K562 (cell line): Measurements from ENCODE around the gene RIMKLA. TPM values are rescaled to one million over a fixed set of nuclear protein-coding genes. Genes with fewer than 3 reads are reported as not detected.

Source experiments
- ATAC-seq: fragments of 200-7000 bp; cut with Tn5 transposase; 3 replicates; pipeline ENCODE4 v1.9.1; 2020; ENCODE audit warnings: moderate library complexity
- BruUV-seq: library from RNA; stranded (reverse); fragments of 400-500 nt; replicated peaks from 2 replicates; lab custom pipeline; 2021; lab: Mats Ljungman, UMichigan
- CTCF ChIA-PET: fragments of 300-600 bp; formaldehyde crosslinking; extraction: SDS; loops from one replicate; lab custom pipeline; 2021; ENCODE audit warnings: low intra/inter-chr PET ratio; lab: Yijun Ruan, JAX
- POLR2A ChIA-PET: fragments of 300-600, 350-650 bp; sonication (Branson Sonifier 250); formaldehyde crosslinking; extraction: SDS; loops from one replicate; lab custom pipeline; 2021; ENCODE audit warnings: antibody characterized with exemption, inconsistent platforms; lab: Yijun Ruan, JAX
- DNase-seq, 4 experiments: peaks; one replicate each; pipeline versions ENCODE4 v3.0.0 to v3.0.0-alpha.2; 2011 to 2018; ENCODE audit warnings: low spot score in 3 of 4, mixed read lengths in 3 of 4; ENCODE audit errors: extremely low read depth in 1 of 4
- FAIRE-seq: peaks from 2 replicates; lab custom pipeline; 2011; peaks lifted over from hg19 to GRCh38; lab: Jason Lieb, UNC
- H2AFZ ChIP-seq: 2 replicates; pipeline ENCODE4 v1.6.0; 2011; ENCODE audit warnings: low read depth, low read length, control low read depth, inconsistent platforms
- H3K27ac ChIP-seq: fragments of 200-600 bp; 3 replicates; pipeline ENCODE4 v1.8.0; 2011; ENCODE audit warnings: low read depth, mild to moderate bottlenecking, control low read depth, inconsistent platforms, low read length, moderate library complexity, mixed read lengths; ENCODE audit errors: extremely low read depth
- H3K27me3 ChIP-seq, 2 experiments: fragments of 300-600 bp in 1 of 2; 2 replicates in 1 of 2; 3 replicates in 1 of 2; pipeline versions ENCODE4 v1.6.0 to v1.8.0; 2011; ENCODE audit warnings: inconsistent platforms in 2 of 2, low read length in 2 of 2, mild to moderate bottlenecking in 1 of 2, mixed read lengths in 1 of 2, moderate library complexity in 1 of 2; ENCODE audit not compliant: control insufficient read depth in 2 of 2, insufficient read depth in 2 of 2
- H3K36me3 ChIP-seq: fragments of 300-600 bp; 3 replicates; pipeline ENCODE4 v1.8.0; 2011; ENCODE audit warnings: mild to moderate bottlenecking, low read length, inconsistent platforms; ENCODE audit not compliant: control insufficient read depth, insufficient read depth
- H3K4me1 ChIP-seq, 2 experiments: fragments of 200-600 bp in 1 of 2; replicated peaks in 1 of 2; 2 replicates in 1 of 2; 3 replicates in 1 of 2; pipeline versions ENCODE4 v1.5.1 to v1.8.0; 2011; ENCODE audit warnings: inconsistent platforms in 2 of 2, low read length in 2 of 2, mild to moderate bottlenecking in 1 of 2, mixed read lengths in 1 of 2, moderate library complexity in 1 of 2; ENCODE audit not compliant: control insufficient read depth in 2 of 2, insufficient read depth in 2 of 2
- H3K4me2 ChIP-seq: 2 replicates; pipeline ENCODE4 v1.6.1; 2011; ENCODE audit warnings: low read length, control low read depth, inconsistent platforms, mixed read lengths; ENCODE audit not compliant: insufficient read depth
- H3K4me3 ChIP-seq: fragments of 200-600 bp; sonication (generic), shearing (Covaris generic); 2 replicates; pipeline ENCODE4 v1.5.1; 2016; ENCODE audit warnings: control low read depth, inconsistent platforms
- H3K79me2 ChIP-seq: fragments of 200-600 bp; 3 replicates; pipeline ENCODE4 v1.8.0; 2011; ENCODE audit warnings: low read length, inconsistent platforms; ENCODE audit not compliant: control insufficient read depth, insufficient read depth
- H3K9ac ChIP-seq, 2 experiments: 2 replicates each; pipeline versions ENCODE4 v1.6.0 to v1.6.1; 2011; ENCODE audit warnings: low read depth in 2 of 2, low read length in 2 of 2, control low read depth in 1 of 2, inconsistent platforms in 1 of 2, mild to moderate bottlenecking in 1 of 2, mixed read lengths in 1 of 2; ENCODE audit not compliant: insufficient read depth in 1 of 2
- H3K9me1 ChIP-seq: one replicate; pipeline ENCODE4 v1.6.0; 2011; ENCODE audit warnings: inconsistent platforms, mild to moderate bottlenecking, low read length, moderate library complexity; ENCODE audit not compliant: control insufficient read depth, insufficient read depth
- H3K9me3 ChIP-seq: replicated peaks from 2 replicates; pipeline ENCODE4 v1.5.1; 2011; ENCODE audit warnings: low read depth, low read length, inconsistent platforms; ENCODE audit not compliant: control insufficient read depth, insufficient read depth
- H4K20me1 ChIP-seq: replicated peaks from 2 replicates; pipeline ENCODE4 v1.6.1; 2011; ENCODE audit warnings: low read length, inconsistent platforms, mixed read lengths; ENCODE audit not compliant: control insufficient read depth, insufficient read depth
- ETV1 ChIP-seq: fragments of 450-650 bp; conservative IDR thresholded peaks from 2 replicates; pipeline ENCODE4 v1.6.1; 2016; ENCODE audit warnings: missing genetic modification characterization, control low read depth, low read depth, missing compliant biosample characterization
- HNRNPL ChIP-seq: fragments of 200-400 bp; formaldehyde crosslinking; IDR thresholded peaks from 2 replicates; pipeline ENCODE4 v1.6.1; 2017; ENCODE audit warnings: low read depth, mild to moderate bottlenecking, low read length
- PHTF2 ChIP-seq: fragments of 250-450 bp; sonication (Bioruptor Pico); IDR thresholded peaks from 2 replicates; pipeline ENCODE4 v1.5.0; 2021; ENCODE audit warnings: mild to moderate bottlenecking
- POLR2A ChIP-seq: fragments of 450-650 bp; conservative IDR thresholded peaks from 2 replicates; pipeline ENCODE4 v1.6.1; 2016
- POLR2G ChIP-seq: fragments of 200-400 bp; formaldehyde crosslinking; IDR thresholded peaks from 2 replicates; pipeline ENCODE4 v1.6.1; 2017; ENCODE audit warnings: low read depth, mild to moderate bottlenecking, antibody characterized with exemption, low read length, moderate library complexity
- RUNX1 ChIP-seq: sonication (generic); IDR thresholded peaks from 2 replicates; pipeline ENCODE4 v1.6.1; 2016; ENCODE audit warnings: antibody characterized with exemption, low read depth
- SAFB2 ChIP-seq: fragments of 200-400 bp; formaldehyde crosslinking; IDR thresholded peaks from 2 replicates; pipeline ENCODE4 v1.6.1; 2018; ENCODE audit warnings: borderline replicate concordance, low read length, low read depth, moderate library complexity; ENCODE audit not compliant: severe bottlenecking
- SIRT6 ChIP-seq: IDR thresholded peaks from one replicate; pipeline ENCODE4 v1.6.1; 2012; ENCODE audit warnings: low read depth, mild to moderate bottlenecking, control low read depth, inconsistent platforms, low read length, moderate library complexity
- TAF1 ChIP-seq: IDR thresholded peaks from 2 replicates; pipeline ENCODE4 v1.6.1; 2011; ENCODE audit warnings: mild to moderate bottlenecking, low read length, moderate library complexity; ENCODE audit not compliant: insufficient read depth, control insufficient read depth, severe bottlenecking; ENCODE audit errors: extremely low read depth
- TAF7 ChIP-seq: fragments of 450-650 bp; IDR thresholded peaks from 2 replicates; pipeline ENCODE4 v1.6.1; 2016; ENCODE audit warnings: missing genetic modification characterization, missing compliant biosample characterization
- TARDBP ChIP-seq: fragments of 450-650 bp; IDR thresholded peaks from 2 replicates; pipeline ENCODE4 v1.6.1; 2016
- XRCC4 ChIP-seq: IDR thresholded peaks from one replicate; pipeline ENCODE4 v1.6.1; 2011; ENCODE audit not compliant: insufficient read depth, insufficient read length; ENCODE audit errors: extremely low read depth
- ZBTB8A ChIP-seq: fragments of 450-650 bp; IDR thresholded peaks from 2 replicates; pipeline ENCODE4 v1.6.1; 2018; ENCODE audit warnings: mild to moderate bottlenecking, moderate library complexity; ENCODE audit not compliant: partially characterized antibody
- ZFP30 ChIP-seq: fragments of 250-450 bp; sonication (Bioruptor Pico); IDR thresholded peaks from 2 replicates; pipeline ENCODE4 v1.8.0; 2022; ENCODE audit warnings: moderate library complexity, mild to moderate bottlenecking, inconsistent platforms, borderline replicate concordance
- WGBS: fragments of 100-300 bp; shearing (Covaris generic); methylation state at CpG from one replicate; pipeline ENCODE4 v1.1.6; 2016; ENCODE audit warnings: low coverage, mixed read lengths; ENCODE audit not compliant: insufficient coverage; ENCODE audit errors: missing lambda C conversion rate; 5-methylcytosine and 5-hydroxymethylcytosine counted together
- in situ Hi-C: fragments of 300-500 bp; cut with MboI; formaldehyde crosslinking; loops from 4 replicates; pipeline ENCODE4 v1.15.0; 2018; ENCODE audit warnings: inconsistent platforms, mixed read lengths
- intact Hi-C: fragments of 100-400 bp; cut with micrococcal nuclease; formaldehyde crosslinking; loops from 2 replicates; pipeline ENCODE4 v1.14.2; 2022
- polyA plus RNA-seq, 8 experiments: library from polyadenylated mRNA; depleted of rRNA in 4 of 8; stranded (reverse) in 5 of 8; unstranded in 3 of 8; fragments of >200 nt; fragmentation: Nextera tagmentation in 2 of 8; fragmentation: Illumina TruSeq in 1 of 8; extraction: Ambion mirVana in 2 of 8; extraction: Trizol in 1 of 8; gene quantifications; 2 replicates each; pipeline versions ENCODE4 v1.2.1 to v1.2.3, GENCODE V29; 2011 to 2014; ENCODE audit warnings: inconsistent platforms in 1 of 8, missing spikeins in 1 of 8
- total RNA-seq, 7 experiments: library from RNA; depleted of rRNA in 6 of 7; stranded (reverse); fragments of >200 nt in 6 of 7; fragmentation: Illumina TruSeq in 2 of 7; extraction: Trizol in 2 of 7; gene quantifications; 2 replicates each; pipeline versions ENCODE4 v1.2.1 to v1.2.3, GENCODE V29; 2011 to 2021; ENCODE audit warnings: low replicate concordance in 1 of 7
- TF ChIP-seq, protein P1 (sequence below): fragments of 450-650 bp; IDR thresholded peaks from 2 replicates; pipeline ENCODE4 v1.7.0; 2016; ENCODE audit warnings: borderline replicate concordance
- TF ChIP-seq, protein P2 (sequence below): fragments of 250-450 bp; sonication (Bioruptor Pico); IDR thresholded peaks from 2 replicates; pipeline ENCODE4 v1.4.0; 2020; ENCODE audit warnings: mild to moderate bottlenecking, moderate library complexity
- TF ChIP-seq, protein P3 (sequence below): fragments of 250-450 bp; sonication (Bioruptor Pico); IDR thresholded peaks from 2 replicates; pipeline ENCODE4 v1.5.0; 2021; ENCODE audit warnings: mild to moderate bottlenecking, moderate library complexity

The RIMKLA gene
- total and polyA plus RNA-seq, 9 of the 15 experiments (the other 6 are each of a cell fraction or from before 2014, with no cell fraction given), result 0.02 TPM; not detected in 8

DNA sequence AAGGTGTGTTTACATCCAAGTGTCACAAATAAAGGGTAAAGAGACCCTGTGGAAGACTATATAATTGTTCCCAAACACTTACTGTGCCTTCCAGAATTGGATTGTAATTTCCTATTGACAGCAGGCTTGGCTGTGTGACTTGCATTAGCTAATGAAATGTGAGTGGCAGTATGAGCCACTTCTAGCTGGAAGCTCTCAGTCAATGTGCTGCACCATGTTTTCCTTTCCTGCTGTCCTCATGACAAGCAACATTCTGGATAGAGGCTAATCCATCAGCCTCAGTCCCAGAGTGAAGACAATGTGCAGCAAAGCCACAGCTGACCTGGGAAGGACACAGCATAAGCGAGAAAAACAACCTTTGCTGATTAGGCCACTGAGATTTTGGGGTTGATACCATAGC lies 39.7 kb upstream of the RIMKLA start:
- WGBS, result 0% methylated on average over 1 of the region's 1 CpG
- Histone ChIP-seq H3K4me3 (no peak overlapping the region), H3K4me1 (peaks cover 6 to 8% of the 10 kb centered on the region in 2 experiments; a peak in 2 of 5 replicates), H3K27me3 (peaks cover 8 to 11% of the 10 kb centered on the region in 2 experiments; a peak in 4 of 5 replicates), H4K20me1 (no peaks in the 10 kb centered on the region), H3K79me2 (peaks cover 5% of the 10 kb centered on the region; the same call in 2 of the 3 replicates), H3K9me1 (no peaks in the 10 kb centered on the region), H3K9me3 (no peaks in the 10 kb centered on the region), H3K4me2 (no peak overlapping the region), H3K27ac (no peak overlapping the region), H3K9ac (no peak overlapping the region), H3K36me3 (no peaks in the 10 kb centered on the region), H2AFZ (no peak overlapping the region)
- BruUV-seq, result no TSS peak
- ChIA-PET CTCF (no interaction called here), POLR2A (no interaction called here)
- intact Hi-C loops, result loop anchor here (10.0 kb wide), 2 partner anchors 234 to 394 kb away; no protein-coding TSS in a partner anchor
- FAIRE-seq (no peak), DNase-seq (no peak), ATAC-seq (no peak)
- no peak for TF ChIP-seq SIRT6
- no peak for TF ChIP-seq ZBTB8A
- no peak for TF ChIP-seq TARDBP
- no peak for TF ChIP-seq HNRNPL
- TF ChIP-seq POLR2G, result no peak
- no peak for TF ChIP-seq XRCC4
- TF ChIP-seq, protein P1, sequence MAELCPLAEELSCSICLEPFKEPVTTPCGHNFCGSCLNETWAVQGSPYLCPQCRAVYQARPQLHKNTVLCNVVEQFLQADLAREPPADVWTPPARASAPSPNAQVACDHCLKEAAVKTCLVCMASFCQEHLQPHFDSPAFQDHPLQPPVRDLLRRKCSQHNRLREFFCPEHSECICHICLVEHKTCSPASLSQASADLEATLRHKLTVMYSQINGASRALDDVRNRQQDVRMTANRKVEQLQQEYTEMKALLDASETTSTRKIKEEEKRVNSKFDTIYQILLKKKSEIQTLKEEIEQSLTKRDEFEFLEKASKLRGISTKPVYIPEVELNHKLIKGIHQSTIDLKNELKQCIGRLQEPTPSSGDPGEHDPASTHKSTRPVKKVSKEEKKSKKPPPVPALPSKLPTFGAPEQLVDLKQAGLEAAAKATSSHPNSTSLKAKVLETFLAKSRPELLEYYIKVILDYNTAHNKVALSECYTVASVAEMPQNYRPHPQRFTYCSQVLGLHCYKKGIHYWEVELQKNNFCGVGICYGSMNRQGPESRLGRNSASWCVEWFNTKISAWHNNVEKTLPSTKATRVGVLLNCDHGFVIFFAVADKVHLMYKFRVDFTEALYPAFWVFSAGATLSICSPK, result no peak
- TF ChIP-seq TAF1, result no peak
- TF ChIP-seq, protein P2, sequence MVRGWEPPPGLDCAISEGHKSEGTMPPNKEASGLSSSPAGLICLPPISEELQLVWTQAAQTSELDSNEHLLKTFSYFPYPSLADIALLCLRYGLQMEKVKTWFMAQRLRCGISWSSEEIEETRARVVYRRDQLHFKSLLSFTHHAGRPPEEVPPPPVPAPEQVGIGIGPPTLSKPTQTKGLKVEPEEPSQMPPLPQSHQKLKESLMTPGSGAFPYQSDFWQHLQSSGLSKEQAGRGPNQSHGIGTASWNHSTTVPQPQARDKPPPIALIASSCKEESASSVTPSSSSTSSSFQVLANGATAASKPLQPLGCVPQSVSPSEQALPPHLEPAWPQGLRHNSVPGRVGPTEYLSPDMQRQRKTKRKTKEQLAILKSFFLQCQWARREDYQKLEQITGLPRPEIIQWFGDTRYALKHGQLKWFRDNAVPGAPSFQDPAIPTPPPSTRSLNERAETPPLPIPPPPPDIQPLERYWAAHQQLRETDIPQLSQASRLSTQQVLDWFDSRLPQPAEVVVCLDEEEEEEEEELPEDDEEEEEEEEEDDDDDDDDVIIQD (CRISPR knock-in tag), result no peak
- no peak for TF ChIP-seq TAF7 (tag)
- no peak for TF ChIP-seq POLR2A
- no peak for TF ChIP-seq SAFB2
- TF ChIP-seq PHTF2 (CRISPR knock-in tag), result no peak
- TF ChIP-seq, protein P3, sequence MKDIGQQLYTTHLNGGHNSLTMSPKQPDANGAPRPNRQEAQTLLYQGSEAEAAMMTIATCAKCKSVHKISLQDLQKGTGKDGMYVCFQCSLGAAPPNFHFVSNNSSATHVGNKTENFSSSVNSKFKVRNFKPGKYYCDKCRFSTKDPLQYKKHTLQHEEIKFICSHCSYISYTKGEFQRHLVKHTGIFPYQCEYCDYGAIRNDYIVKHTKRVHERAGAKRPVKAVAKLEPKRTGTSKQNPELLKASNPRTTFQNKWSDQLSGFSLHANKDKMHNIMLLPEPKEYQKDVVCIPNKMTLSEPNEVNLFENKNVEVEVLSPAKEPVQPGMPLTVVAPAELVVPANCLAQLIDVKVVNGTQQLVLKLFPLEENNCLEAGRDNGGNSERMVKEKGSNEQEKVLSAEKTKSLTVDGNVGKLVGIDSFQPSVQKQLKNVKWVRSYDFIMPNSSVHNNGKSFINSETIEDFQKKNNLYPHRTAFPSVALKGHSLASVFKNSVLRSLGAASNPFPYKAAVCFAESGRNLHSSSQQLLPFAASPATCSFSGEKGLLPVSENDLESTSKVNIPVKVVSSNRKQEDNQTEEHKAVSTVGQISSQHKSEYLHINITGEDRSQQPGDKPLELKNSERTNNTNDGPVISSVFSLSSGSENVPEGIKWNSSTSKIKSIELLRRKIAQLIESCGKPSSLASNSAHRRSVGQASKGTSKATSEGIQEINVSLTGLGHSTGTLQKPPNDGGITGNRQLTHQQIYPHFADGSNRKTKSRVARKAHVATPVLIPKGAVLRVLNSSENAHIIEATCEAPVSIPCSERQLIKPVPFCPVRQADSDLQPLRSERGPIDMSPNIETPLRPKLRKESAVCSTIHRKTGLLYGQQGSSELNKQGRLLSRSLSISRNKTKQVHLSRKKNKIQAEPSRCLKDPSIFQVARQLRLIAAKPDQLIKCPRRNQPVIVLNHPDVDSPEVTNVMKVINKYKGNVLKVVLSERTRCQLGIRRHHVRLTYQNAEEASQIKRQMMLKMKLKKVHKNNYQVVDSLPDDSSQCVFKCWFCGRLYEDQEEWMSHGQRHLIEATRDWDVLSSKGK (CRISPR knock-in tag), result no peak
- TF ChIP-seq ETV1 (tag), result no peak
- no peak for TF ChIP-seq RUNX1
- no peak for TF ChIP-seq ZFP30
- in situ Hi-C loops, result loop anchor here (10.0 kb wide), 1 partner anchor 404 kb away; the partner anchor contains the start of gene CLDN19
